ENCODE data around the gene MVD.
"Not testable (repeated sequence)": the region's sequence is repeated elsewhere in the genome, so short reads cannot be mapped to it uniquely, and the experiment has no call there.

MVD gene

GRCh38 chr16:88622866-88623265 lies 40.0 kb downstream of the MVD start:
- DNase-seq = no peak

GRCh38 chr16:88622125-88622524 lies 40.8 kb downstream of the MVD start:
- DNase-seq = no peak

GRCh38 chr16:88619859-88620815 lies 42.8 kb downstream of the MVD start:
- no peak for DNase-seq

- DNase-seq = no peak
These were observed 43.8 kb downstream of the MVD start for GRCh38 chr16:88618956-88619667.

- DNase-seq = no peak
These were observed 44.5 kb downstream of the MVD start for GRCh38 chr16:88618182-88618955.

GRCh38 chr16:88617268-88618031 lies 45.4 kb downstream of the MVD start:
- DNase-seq = no peak

- DNase-seq = no peak
These were observed 46.2 kb downstream of the MVD start for GRCh38 chr16:88616736-88617135.

- DNase-seq = no peak
These were observed 46.6 kb downstream of the MVD start for GRCh38 chr16:88616320-88616719.

GRCh38 chr16:88614818-88615580 lies 47.9 kb downstream of the MVD start:
- no peak for DNase-seq

GRCh38 chr16:88613911-88614817 lies 48.7 kb downstream of the MVD start:
- no peak for DNase-seq

GRCh38 chr16:88613293-88613692 lies 49.6 kb downstream of the MVD start:
- no peak for DNase-seq

- DNase-seq = no peak
These were observed 51.7 kb downstream of the MVD start for GRCh38 chr16:88610909-88611812.

- no peak for DNase-seq
These were observed 52.8 kb downstream of the MVD start for GRCh38 chr16:88610080-88610479.

- DNase-seq = not testable (repeated sequence)
These were observed 53.5 kb downstream of the MVD start for GRCh38 chr16:88609426-88609825.

- DNase-seq = no peak
These were observed 54.8 kb downstream of the MVD start for GRCh38 chr16:88608076-88608475.

GRCh38 chr16:88606148-88606757 lies 56.6 kb downstream of the MVD start:
- no peak for DNase-seq

GRCh38 chr16:88605186-88606147 lies 57.4 kb downstream of the MVD start:
- DNase-seq = no peak

- no peak for DNase-seq
These were observed 60.8 kb downstream of the MVD start for GRCh38 chr16:88602091-88602490.
